Measurements from ENCODE around the gene PLXDC1. TPM values are rescaled to one million over a fixed set of nuclear protein-coding genes. Genes with fewer than 3 reads are reported as not detected.
"Not testable (repeated sequence)": the region's sequence is repeated elsewhere in the genome, so short reads cannot be mapped to it uniquely, and the experiment has no call there.

PLXDC1 gene
- total RNA-seq, 1 experiment from 2014 or later: 0.21 TPM

DNA sequence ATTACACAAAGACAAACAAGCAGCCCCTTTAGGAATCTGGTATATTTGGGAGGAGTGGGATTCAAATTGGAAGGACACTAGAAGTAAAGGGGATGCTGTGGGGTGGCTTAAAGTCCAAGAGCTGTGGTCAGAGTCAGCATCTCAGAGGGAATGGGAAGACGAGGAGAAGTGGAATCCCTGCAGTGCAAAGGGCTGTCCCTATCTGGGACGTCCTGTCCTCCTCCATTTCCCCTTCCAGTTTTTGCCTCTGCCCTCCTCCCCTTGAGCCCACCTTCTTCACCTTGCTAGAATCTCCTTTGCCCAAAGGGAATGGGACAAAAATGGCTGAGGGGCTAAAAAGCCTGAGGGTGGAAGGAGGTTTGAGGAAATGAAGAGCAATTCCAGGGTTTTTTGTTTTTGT, 4.2 kb upstream of the PLXDC1 start:
- no peak for DNase-seq (ENCODE audit: low spot score)

DNA sequence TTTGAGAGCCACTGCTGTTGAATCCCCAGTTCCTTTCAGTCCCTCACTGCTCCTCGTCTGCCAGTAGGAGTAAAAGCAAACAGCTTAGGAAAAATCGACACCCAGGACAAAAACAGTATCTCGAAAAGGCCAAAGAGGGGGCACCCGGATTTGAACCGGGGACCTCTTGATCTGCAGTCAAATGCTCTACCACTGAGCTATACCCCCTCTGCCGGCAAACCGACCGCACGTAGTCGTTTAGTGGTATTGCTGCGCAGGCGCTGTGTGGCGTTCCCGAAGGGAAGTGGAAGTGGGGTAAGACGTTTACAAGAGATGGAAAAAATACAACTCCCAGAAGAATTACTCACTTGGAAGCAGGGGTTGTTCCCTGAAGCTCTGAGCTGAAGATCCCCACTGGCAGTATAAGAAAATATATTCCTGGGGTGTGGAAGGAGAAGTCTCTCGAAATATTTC, 2.2 kb upstream of the PLXDC1 start:
- DNase-seq (ENCODE audit: low spot score): peak; percentile 83

DNA sequence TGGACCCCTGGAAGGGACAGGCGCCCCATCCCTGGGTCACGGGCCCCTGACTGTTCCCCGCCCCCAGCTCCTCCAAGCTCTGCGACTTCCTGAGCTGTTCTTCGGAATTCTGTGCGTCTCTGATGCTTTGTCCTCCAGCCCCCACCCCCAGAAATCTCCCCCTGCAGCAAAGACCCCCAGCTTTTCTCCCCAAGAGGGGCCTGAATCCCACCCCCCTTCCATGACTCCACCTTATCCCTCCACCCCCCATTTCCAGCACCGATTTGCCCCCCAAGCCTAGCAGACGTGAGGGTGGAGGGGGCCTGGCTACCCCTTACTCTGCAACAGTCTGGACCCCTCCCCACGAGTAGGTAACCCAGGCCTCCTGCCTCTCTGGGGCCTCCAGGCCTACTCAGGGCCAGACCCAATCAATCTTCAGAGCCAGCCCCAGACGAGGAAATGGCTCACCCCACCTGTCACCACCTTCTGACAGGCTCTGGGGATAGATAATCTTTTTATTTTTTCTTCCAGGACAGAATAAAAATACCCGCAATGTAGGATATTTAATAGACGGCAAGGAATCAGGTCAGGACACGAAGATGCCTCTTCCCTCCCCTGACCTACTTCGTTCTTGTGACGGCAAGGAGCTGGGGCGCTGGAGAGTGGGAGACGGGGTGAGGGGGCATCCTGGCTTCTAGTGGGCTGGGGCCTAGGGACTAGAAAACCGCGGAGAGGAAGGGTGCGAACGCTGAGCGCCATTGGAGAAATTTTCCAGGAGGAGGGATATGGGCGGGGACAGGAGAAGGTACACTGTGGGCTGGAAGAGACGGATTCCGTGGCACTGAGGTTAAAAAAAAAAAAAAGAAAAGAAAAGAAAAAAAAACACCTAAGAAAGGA, 744 bp upstream of the PLXDC1 start:
- DNase-seq (ENCODE audit: low spot score): no peak

DNA sequence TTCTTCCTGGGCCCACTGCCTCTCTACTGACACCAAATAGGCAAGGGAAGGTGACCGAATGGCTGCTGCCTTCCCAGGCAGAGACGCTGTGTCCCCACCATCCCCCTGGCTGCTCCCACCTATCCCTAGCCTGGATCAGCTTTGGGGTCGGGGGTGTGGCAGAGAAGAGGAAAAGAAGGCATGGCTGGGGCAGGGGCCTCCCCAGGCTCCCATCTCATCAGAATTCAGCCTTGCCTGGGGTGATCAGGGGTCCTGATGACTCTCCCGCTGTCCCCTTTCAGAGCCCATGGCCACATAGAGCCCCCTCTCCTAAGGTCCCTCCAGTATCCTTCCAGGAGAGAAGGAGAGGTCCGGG, 665 bp downstream of the PLXDC1 start:
- no peak for DNase-seq (ENCODE audit: low spot score)

DNA sequence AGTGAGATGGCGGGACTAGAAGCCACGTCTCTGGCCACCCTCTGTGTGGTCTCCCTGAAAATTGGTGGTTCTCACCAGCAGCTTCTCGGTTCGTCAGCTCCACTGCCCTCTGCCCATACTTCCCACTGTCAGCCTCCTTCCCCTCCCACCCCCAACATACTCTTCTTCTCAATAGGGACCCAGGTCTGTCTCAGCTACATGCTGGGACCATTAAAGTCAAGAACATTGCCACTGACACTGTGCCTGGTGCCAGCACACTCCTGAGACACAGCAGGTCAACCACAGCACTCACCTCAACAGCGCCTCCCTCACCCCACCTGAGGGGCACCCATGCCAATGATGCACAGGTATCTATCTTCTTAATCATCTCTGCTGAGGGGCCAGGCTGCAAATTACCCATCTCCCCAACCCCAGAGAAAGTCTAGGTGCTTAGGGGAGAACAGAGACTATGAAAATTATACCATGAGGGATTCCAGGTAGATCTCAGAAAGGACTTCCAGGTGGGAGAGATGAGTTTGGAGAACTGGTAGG, 1.3 kb downstream of the PLXDC1 start:
- DNase-seq (ENCODE audit: low spot score): no peak

DNA sequence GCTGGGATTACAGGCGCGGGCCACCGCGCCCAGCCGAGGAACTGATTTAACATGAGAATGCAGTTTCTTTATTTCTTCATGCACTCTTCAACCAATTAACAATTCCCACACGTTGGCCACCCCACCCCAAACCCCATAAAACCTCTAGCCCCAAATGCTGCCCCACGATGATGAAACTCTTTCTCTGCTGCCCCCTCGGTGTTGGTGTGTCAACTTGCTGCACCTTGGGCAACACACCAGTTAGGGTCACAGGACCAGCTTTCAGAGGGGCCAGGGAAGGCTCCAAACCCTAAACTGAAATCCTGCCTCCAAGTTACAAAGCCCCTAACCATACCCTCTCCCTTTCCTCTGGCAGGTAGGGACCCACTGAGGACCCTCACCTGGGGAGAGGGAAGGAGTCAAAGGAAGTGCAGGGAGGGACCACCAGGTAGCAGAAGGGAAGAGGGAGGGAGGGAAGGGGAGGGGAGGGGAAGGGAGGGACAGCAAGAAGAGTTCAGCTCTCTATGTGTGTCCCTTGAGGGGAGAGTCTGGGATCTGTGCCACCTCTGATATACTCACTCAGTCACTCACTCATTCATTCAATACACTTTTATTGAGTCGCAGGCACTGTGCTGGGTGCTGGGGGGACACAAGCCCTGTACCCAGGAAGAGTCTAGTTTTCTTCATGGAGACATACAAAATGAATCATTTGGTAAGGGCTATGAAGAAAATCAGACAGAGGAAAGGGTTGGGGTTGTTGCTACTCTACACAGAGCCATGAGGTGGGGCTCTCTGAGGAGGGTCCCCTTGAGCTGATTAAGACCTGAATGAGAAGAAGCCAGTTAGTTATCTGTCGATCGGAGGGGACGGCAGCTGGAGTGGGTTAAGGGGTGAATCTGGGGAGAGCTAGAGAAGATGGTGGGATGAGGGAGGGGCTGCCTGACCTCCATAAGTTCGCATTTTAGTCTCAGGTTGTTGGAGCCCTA, 3.9 kb downstream of the PLXDC1 start:
- no peak for DNase-seq (ENCODE audit: low spot score)

DNA sequence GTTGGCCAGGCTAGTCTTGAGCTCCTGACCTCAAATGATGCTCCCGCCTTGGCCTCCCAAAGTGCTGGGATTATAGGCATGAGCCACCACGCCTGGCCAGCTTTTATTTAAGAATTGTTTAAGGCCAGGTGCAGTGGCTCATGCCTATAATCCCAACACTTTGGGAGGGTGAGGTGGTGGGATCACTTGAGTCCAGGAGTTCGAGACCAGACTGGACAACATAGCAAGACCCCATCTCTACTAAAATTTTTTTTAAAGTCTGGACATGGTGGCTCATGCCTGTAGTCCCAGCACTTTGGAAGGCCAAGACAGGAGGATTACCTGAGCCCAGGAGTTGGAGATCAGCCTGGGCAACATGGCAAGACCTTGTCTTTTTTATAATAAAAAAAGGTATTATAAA, 5.2 kb downstream of the PLXDC1 start:
- no peak for DNase-seq (ENCODE audit: low spot score)

DNA sequence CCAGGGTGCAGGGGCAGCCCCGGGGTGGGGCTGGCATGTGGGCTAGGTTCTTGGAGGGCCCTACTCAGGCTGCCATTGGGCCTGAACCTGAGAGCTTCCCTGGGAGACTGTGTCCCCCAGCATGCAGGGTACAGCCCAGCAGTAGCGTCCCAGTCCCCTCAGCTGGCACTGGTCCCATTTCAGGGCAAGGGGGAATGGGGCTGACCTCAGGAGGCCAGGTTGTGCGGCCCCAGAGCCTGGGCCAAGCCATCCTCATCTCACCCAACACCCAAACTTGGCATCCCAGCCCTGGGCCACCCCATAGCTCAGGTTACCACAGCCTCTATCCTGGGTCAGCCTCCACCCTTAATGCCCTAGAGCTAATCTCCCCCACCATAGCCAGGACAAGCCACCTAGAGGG, 6.3 kb downstream of the PLXDC1 start:
- DNase-seq (ENCODE audit: low spot score): no peak

DNA sequence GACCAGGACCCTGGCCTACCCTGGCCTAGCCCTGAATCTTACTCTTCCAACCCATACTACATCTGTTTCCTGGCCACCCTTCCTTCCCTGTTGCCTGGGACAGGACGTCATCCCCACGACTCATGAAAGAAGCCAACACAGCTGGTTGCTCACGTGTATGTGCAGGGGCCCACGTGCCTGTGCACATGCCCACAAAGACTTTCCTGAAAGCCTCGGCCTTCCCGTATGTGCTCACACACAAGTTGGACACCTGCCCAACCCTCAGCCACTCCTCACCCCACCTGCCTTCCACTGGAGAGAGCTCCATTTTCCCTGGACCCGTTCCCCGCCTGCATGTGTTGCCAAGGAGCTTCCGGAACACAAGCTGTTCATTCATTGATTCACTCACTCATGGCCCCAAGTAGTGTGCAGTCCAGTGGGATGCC, 7.0 kb downstream of the PLXDC1 start:
- DNase-seq (ENCODE audit: low spot score): peak; percentile 92

DNA sequence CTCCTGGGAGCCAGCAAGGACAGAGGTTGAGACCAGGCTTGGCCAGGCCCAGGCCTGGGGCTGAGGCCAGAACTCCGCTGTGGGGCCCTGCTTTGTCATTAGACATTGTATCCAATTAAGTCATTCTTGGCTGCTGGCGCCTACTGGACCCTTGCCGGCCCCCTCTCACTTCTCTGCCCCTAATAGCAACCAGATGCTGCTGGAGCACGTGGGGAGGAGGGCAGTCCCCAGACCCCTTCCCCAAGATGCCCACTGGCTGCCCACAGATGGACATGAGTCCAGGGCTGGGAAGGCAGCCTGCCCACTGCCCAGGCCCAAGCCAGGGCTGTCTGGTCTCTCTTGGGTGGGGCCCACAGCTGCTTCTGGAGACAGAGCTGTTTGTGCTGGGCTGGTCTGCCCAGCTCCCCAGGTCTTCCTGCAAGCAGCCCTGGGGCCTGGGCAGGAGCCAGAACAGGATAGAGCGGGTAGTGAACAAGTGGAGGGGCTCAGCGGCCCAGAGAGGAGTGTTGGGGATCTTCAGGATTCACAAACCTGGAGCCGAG, 7.8 kb downstream of the PLXDC1 start:
- DNase-seq (ENCODE audit: low spot score): no peak

DNA sequence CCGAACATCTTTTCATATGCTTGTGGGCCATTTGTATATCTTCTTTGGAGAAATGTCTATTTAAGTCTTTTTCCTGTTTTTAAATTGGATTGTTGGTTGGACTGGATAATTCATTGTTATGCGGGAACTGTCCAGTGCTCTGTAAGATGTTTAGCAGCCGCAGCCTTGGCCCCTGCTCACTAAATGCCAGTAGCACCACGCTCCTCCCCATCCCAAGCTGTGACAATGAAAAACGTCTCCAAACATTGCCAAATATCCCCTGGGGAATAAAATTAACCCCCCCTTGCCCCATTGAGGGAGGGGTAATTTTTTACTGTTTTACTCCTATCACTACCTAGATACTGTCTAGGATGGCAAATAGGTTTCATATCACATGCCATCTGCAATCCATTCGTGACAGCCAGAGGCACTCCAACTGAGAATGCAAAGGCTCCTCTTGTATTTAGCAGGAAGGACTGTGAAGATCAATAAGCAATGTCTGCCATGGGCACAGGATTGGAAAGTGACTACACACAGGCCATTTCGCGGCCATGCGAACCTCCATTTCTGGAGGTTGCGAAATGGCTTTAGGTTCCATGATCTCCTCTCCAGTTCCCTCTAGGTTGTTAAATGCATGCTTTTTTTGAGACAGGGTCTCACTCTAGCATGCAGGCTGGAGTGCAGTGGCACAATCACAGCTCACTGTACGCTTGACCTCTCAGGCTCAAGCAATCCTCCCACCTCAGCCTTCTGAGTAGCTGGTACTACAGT, 9.3 kb downstream of the PLXDC1 start:
- DNase-seq (ENCODE audit: low spot score): no peak

DNA sequence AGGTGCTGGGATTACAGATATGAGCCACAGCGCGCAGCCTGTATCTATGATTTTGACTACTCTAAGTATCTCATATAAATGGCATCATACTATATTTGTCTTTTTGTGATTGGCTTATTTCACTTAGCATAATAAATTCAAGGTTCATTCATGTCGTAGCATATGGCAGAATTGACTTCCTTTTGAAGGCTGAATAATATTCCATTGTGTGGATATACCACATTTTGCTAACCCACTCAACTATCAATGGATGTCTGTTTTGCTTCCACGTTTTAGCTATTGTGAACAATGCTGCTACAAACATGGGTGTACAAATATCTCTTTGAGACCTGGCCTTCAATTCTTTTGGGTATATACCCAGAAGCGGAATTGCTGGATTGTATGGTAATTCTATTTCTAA, 10.1 kb downstream of the PLXDC1 start:
- DNase-seq (ENCODE audit: low spot score): no peak

DNA sequence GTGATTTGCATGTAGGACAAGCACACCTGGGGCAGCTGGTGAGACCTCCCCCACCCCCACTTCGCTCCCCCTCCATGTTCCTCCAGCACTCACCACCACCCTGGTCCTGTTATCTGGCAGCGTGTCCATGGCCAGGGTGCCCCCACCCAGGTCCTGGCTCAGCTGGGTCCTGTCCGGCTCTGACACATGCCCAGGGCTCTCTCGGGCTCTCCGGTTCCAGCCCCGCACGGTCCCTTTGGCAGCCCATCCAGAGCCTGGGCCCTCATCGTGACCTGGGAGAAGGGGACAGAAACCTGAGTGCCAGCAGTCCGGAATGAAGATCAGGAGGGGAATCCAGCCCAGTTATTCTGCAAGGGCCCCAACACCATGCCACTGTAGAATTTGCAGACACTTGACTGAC, 11.9 kb downstream of the PLXDC1 start:
- no peak for DNase-seq (ENCODE audit: low spot score)

DNA sequence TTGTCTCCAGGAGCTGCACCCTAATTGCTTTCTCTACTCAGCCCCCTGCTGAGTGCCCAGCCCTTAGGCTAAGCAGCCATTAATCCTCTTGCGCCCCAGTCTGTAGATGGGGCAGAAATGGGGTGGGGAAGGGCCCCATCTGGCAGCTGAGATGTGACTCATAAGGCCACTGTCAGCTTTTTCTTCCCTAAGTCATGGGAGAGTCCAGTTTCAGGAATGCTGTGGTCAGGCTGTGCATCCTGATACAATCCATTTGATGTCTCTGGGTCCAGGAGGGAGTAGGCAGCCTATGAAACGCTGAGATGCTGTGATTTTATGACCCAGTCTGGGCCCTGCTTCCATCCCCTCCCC, 12.3 kb downstream of the PLXDC1 start:
- peak; percentile 83 for DNase-seq (ENCODE audit: low spot score)

DNA sequence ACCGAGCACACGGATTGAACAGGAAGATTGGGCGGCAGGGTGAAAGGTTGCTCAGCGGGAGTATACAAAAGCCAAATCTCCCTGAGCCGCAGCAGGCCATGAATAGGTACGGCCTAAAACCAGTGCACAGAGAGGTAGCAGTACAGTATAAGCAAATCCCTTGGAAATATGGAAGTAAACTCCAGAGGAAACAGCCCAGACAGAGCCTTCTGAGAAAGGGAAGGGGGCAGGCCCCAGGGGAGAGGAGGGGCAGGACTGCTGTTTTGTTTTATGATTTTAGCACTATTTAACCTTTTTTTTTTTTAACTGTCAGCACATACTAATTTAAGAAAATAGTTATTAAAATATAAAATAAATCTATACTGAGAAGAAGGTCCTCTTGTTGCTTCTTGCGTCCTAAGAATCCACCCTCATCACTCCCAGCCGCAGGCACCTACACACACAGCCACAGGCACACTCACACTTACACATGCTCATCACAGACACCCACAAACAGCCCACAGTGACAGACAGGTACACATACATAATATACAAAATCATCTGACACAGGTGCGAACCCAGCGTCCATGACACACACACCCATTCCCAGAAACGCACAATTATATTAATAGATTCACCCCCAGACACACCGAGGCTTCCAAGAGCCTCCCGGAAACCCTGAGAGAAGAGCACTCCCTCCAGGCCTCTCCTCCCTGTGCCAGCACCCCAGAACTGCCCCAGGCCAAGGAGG, 12.8 kb downstream of the PLXDC1 start:
- DNase-seq (ENCODE audit: low spot score): no peak

DNA sequence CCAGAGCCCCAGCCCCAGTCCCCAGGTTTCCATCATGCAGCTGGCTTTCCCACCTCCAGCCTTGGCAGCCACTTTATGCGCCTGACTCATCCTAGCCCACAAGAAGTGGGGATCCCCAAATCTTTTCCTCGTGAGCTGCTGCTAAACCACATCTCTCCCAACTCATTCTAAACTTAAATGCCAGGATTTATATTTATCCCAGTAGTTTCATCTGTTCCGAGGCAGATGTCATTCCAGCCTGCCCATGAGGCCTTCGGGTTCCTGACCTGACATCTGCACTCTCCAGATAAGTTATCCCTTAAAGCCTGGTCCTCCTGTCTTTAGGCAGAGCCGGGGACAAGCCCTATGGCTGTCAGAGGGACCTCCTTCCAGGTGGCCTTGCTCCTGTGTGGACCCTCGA, 16.6 kb downstream of the PLXDC1 start:
- DNase-seq (ENCODE audit: low spot score): no peak

DNA sequence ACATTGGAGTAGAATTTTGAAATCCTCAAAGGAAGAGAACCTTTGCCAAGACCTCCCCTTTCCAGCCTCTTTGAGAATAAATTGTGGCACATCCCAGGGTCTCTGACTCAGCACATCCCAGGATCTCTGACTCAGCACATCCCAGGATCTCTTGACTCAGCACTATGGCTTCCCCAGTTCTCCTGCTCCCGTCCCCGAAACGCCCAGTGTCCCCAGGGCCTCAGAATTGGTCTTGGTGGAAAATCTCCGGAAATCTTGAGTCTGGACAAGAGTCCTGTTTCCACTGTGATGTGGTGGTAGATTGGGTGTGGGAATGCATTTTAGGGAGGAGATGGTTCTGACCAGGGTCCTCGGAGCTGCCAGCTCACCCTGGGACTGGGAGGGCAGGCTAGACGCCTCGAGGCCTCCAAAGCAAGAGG, 19.2 kb downstream of the PLXDC1 start:
- peak; percentile 61 for DNase-seq (ENCODE audit: low spot score)

DNA sequence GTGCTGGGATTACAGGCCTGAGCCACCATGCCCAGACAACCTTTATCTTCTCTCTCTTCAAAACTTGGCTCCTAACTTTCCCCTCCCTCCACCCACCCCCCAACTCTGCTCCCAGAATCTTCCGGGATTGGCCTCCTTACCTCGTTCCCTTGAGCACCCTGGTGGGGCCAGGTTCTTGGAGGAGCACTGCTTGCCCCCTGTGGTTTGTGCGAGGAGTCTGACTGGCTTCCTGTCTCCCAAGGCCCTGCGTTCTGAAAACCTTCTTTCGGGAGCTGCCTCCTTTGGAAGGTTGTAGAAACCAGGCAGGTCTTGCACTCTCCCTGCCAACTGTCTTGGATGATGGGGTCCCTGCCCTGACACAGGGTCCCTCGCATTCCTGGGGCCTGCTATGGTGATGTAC, 19.8 kb downstream of the PLXDC1 start:
- DNase-seq (ENCODE audit: low spot score): no peak

DNA sequence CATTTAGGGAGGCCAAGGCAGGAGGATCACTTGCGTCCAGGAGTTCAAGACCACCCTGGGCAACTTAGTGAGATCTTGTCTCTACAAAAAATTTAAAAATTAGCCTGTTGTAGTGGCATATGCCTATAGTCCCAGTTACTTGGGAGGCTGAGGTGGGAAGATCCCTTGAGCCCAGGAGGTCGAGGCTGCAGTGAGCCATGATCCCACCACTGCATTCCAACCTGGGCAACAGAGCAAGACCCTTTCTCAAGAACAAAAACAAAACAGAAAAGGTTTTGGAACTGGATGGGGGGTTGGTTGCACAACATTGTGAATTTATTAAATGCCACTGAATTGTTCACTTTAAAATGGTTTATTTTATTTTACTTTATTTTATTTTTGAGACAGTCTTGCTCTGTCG, 21.2 kb downstream of the PLXDC1 start:
- no peak for DNase-seq (ENCODE audit: low spot score)

DNA sequence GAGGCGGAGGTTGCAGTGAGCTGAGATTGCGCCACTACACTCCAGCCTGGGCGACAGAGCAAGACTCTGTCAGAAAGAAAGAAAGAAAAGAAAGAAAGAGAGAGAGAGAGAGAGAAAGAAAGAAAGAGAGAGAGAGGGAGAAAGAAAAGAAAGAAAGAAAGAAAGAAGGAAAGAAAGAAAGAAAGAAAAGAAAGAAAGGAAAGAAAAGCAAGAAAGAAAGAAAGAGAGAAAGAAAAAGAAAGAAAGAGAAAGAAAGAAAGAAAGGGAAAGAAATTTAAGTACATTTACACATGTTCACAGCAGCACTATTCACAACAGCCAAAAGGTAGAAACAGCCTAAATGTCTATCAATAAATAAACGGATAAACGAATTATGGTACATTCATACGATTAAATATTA, 21.9 kb downstream of the PLXDC1 start:
- DNase-seq (ENCODE audit: low spot score): not testable (repeated sequence)

DNA sequence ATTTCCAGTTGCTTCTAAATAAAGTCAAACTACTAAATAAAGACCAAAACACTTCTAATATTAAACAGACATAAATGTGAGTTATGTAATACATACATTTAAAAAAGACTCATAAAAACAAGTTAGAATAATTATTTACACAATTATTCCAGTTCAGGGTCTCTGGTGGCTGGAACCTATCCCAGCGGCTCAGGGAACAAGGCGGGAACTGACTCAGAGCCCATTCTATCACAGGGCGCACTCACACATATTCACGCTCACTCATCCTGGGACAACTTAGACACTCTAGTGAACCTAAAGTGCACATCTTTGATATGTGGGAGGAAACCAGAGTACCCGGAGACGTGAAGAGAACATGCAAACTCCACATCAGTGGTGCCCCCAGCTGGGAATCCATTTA, 25.0 kb downstream of the PLXDC1 start:
- DNase-seq (ENCODE audit: low spot score): no peak
